ENCODE data around the gene MAPK14.

The MAPK14 gene

DNA sequence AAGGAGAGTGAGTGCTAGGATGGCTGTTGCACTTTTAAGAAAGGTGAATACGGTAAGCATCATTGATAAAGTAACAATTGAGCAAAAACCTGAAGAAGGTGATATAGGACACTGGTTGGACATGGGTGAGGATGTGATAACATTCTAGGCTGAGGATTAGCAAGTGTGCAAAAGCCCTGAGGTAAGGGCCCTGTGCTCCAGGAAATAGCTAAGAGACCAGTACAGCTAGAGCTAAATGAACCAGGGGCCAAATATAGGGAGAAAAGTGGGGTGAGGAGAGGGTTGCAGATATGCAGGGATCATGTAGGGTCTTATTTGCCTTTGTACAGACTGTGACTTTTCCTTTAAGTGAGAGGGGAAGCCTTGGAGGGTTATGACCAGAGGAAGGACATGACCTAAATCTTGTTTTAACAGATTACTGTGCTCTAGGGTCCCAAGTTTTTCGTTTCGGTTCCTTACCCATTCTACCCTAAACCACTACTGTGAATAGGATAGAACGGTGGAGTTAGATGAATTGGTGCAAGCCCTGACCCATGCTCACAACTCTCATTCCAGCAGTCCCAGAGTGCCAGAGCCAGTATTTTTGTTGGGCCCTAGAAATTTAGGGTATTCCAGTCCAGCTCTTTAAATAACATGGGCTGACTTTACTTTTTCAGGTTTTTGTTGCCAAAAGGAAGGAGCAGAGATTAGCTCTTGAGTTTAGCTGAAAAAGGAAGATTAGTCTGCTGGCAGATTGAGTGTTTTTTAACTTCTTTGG is 10.7 kb downstream of the MAPK14 start:
- no peak for DNase-seq (ENCODE audit: low spot score)

DNA sequence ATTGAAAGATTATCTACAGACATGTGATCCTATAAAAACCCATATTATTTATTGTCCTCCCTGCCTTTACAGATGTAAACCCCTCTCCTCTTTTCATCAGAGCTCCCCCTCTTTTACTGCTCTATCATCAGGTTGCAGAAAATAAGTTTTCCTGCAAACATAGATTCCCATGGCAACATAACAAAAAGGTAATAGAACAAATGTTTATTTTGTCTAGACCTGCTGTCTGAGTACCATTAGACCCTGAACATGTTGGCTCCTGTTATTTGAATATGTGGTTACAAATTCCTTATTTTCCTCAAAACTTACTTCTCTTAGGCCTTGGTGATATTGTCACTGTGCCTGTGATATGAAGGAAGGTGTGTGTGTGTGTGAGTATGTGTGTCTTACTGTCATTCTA is 11.5 kb downstream of the MAPK14 start:
- no peak for DNase-seq (ENCODE audit: low spot score)

GRCh38 chr6:36040958-36041357 is 13.3 kb downstream of the MAPK14 start:
- no peak for DNase-seq (ENCODE audit: low spot score)

DNA sequence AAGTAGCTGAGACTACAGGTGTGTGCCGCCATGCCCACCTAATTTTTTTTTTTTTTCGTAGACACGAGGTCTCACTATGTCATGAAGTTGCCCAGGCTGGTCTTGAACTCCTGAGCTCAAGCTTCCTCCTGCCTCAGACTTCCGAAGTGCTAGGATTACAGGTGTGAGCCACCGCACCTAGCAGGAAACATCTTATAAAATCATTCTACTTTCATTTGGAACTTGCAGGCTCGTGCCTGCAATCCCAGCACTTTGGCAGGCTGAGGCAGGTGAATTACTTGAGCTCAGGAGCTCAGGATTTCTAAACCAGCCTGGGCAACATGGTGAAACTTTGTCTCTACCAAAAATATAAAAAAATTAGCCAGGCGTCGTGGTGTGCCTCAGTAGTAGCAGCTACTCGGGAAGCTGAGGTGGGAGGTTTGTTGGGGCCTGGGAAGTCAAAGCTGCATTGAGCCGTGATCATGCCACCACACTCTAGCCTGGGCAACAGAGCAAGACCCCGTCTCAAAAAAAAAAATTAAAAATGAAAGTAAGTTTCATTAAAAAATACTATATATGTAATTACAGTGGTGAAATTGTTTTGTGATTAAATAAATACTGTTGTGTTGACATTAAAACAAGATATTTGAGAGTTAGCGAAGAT is 15.1 kb downstream of the MAPK14 start:
- DNase-seq (ENCODE audit: low spot score), result no peak

GRCh38 chr6:36049582-36049981 is 22.0 kb downstream of the MAPK14 start:
- no peak for DNase-seq (ENCODE audit: low spot score)

GRCh38 chr6:36050305-36050704 is 22.7 kb downstream of the MAPK14 start:
- DNase-seq (ENCODE audit: low spot score), result peak; percentile 15

DNA sequence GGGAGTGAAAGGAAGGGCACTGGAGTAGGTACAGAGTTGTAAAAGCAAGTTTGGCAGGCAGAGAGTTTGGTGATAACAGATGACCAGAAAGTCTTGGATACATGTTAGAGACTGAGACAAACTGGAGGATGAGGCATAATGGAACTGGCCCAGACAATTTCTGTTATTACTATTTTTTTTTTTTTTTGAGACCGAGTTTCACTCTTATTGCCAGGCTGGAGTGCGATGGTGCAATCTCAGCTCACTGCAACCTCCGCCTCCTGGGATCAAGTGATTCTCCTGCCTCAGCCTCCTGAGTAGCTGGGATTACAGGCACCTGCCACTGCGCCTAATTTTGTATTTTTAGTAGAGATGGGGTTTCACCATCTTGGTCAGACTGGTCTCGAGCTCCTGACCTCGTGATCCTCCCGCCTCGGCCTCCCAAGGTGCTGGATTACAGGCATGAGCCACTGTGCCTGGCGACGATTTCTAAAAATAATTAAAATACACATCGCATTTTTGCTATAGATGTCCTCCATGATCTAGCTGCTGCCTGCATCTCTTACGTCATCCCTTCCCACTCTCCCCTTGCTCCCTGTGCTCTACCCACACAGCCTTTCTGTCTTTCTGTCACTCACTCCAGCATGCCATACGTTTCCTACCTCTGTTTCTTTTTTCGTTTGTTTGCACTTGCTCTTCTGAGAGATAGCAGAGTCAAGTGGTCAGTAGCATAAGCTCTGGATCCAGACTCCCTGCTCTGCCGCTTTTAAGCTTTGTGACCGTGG is 23.5 kb downstream of the MAPK14 start:
- DNase-seq (ENCODE audit: low spot score), result no peak

- no peak for DNase-seq (ENCODE audit: low spot score)
Measured at GRCh38 chr6:36052097-36052496, 24.5 kb downstream of the MAPK14 start.

DNA sequence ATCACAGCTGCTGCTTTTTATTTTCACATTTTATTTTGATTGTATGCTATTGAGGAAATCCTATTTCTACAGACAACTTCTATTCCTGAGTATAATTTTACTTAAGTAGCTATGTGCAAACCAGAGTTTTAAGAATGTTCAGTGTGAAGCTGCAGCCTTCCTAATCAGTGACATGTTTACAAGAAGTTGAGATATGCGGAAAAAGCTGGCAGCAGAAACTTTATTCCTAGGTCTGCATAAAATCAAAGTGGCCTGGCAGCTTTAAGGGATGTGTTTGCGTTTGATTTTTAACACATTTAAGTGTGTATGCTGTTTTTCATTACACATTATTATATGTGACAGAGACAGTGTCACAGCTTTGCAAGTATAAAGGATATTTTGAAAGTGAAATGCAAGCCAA is 26.3 kb downstream of the MAPK14 start:
- DNase-seq (ENCODE audit: low spot score), result no peak

GRCh38 chr6:36054415-36054814 is 26.8 kb downstream of the MAPK14 start:
- DNase-seq (ENCODE audit: low spot score), result no peak

DNA sequence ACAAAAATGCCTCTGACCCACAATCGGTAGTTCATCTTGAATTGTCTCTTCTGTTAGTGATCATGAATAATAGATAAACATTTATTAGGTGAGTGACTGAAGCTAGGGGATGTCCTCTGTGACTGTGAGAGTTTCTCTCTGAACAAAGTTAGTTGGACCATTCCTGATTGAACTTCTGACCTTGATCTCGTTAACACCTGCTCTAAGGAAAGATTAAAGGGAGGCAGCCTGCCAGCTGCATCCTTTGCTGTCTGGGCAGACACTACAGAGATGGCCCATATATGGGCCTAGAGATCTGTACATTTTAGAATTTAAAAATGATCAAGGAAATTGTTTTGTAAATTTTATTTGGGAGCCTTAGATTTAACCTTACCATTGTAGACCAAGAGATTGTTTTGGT is 27.3 kb downstream of the MAPK14 start:
- peak; percentile 44 for DNase-seq (ENCODE audit: low spot score)

DNA sequence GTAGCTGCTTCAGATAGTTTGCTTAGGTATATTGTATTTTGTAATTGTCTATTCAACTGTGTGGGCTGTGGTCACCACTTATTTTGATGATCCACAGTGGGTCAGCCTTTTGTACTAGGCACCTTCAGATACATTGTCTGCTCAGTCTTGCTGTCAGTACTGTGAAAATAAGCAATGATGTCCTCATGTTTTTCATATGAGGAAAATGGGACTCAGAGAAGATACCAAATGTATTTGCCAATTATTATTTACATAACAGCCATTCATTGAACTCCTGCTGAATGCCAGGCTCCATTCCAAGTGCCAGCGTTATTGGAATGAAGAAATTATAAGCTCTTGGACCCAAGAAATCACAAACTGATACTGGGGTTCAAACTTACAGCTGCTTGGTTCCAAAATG is 28.6 kb downstream of the MAPK14 start:
- DNase-seq (ENCODE audit: low spot score), result no peak

GRCh38 chr6:36061236-36061635 is 33.6 kb downstream of the MAPK14 start:
- DNase-seq (ENCODE audit: low spot score), result no peak

GRCh38 chr6:36062247-36062646 is 34.6 kb downstream of the MAPK14 start:
- no peak for DNase-seq (ENCODE audit: low spot score)

DNA sequence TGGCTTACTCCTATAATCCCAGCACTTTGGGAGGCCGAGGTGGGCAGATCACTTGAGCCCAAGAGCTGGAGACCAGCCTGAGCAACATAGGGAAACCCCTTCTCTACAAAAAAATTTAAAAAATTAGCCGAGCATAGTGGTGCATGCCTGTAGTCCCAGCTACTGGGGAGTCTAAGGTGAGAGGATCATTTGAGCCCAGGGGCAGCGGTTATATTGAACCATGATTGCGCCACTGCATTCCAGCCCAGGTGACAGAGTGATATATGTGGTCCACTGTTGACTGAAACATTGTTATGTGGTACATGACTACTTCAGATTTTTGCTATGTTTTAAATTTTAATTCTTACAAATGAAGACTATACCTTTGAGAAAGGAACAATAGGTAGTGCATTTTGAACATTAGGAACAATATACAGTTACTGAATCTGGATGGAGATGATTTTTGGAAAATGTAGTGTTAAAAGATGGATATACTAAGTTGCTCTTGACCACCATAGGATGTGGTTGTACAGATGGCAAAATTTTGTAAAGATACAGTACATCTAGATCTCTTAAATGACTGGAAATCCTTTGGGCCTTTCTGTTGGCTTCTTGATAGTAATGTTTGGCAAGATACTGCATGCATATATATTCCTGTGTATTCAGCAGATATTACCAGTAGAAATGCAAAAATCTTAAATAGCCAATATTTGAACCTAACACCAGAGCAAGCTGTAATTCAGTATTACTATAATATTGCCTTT is 35.9 kb downstream of the MAPK14 start:
- no peak for DNase-seq (ENCODE audit: low spot score)

GRCh38 chr6:36064770-36065396 is 37.3 kb downstream of the MAPK14 start:
- peak; percentile 86 for DNase-seq (ENCODE audit: low spot score)

DNA sequence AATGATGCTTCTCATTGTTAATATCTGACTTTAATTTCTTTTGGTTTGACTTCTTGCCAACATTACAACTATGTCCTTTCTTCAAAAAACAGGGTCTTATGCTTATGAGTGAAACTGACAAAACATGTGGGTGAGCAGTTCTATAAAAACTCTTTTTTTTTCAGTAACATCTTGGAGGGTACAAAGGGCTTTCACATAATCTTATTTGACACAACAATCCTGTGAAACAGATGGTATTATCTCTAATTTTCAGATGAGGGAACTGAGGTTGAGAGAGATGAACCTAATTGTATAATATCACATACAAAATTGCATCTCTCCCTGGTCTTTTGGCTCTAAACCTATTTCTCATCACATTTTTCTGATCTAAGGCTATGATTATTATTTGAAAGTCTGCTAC is 38.3 kb downstream of the MAPK14 start:
- no peak for DNase-seq (ENCODE audit: low spot score)

GRCh38 chr6:36066817-36067216 is 39.2 kb downstream of the MAPK14 start:
- DNase-seq (ENCODE audit: low spot score), result no peak

GRCh38 chr6:36067374-36068011 is 39.9 kb downstream of the MAPK14 start:
- DNase-seq (ENCODE audit: low spot score), result no peak

DNA sequence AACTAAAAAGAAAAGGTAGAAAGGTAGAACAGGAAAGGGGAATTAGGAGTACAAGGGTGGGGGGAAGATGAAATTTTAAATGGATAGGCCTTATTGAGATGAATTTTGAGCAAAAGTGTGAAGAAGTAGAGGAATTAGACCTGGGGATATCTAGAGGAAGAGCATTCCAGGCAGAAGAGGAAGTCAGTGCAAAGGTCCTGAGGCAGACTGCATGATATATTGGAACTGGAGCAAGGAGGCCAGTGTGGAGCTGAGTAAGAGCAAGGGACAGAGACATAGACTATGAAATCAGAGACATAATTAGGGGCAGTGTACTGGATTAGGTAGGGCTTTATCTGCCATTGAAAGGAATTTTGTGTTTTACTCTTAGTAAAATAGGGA is 40.4 kb downstream of the MAPK14 start:
- no peak for DNase-seq (ENCODE audit: low spot score)

GRCh38 chr6:36068586-36068985 is 41.0 kb downstream of the MAPK14 start:
- DNase-seq (ENCODE audit: low spot score), result no peak

- no peak for DNase-seq (ENCODE audit: low spot score)
Measured at GRCh38 chr6:36069573-36069972, 42.0 kb downstream of the MAPK14 start.

Measured in SW480 (cell line).